ENCODE data around the gene MKRN2. TPM values are rescaled to one million over a fixed set of nuclear protein-coding genes. Genes with fewer than 3 reads are reported as not detected.
A peak's percentile ranks its signal among the peaks of the same experiment; 100 is the strongest.

The MKRN2 gene
- total and polyA plus RNA-seq, 5 donors from 2014 or later = 24.6 to 61.6 (median 51.1) TPM

GRCh38 chr3:12611117-12611516, 54.2 kb downstream of the MKRN2 start:
- ATAC-seq (ENCODE audit: low read depth in 2 of 2) = no peak
- peaks cover 37% of the 10 kb centered on the region for H3K36me3 Mint-ChIP-seq
- H3K4me1 ChIP-seq (ENCODE audit: control insufficient read depth, insufficient read depth, low read length, poor library complexity, severe bottlenecking) = peaks cover 32% of the 10 kb centered on the region
- peaks cover 56% of the 10 kb centered on the region for H3K36me3 ChIP-seq (ENCODE audit: control insufficient read depth, insufficient read depth, low read length)
- no peak overlapping the region for H3K4me3 Mint-ChIP-seq
- H3K27ac Mint-ChIP-seq = no peak overlapping the region
- no peaks in the 10 kb centered on the region for H3K9me3 Mint-ChIP-seq
- no peak for DNase-seq
- H3K27me3 ChIP-seq (ENCODE audit: control insufficient read depth, insufficient read depth, low read length) = no peaks in the 10 kb centered on the region
- H3K4me1 Mint-ChIP-seq = peaks cover 25 to 61% (median 53%) of the 10 kb centered on the region in 4 donors
- no peaks in the 10 kb centered on the region for H3K27me3 Mint-ChIP-seq
- H3K4me3 ChIP-seq (ENCODE audit: low read depth, low read length) = no peak overlapping the region
- no peaks in the 10 kb centered on the region for H3K9me3 ChIP-seq (ENCODE audit: control insufficient read depth in 2 of 2, low read length in 2 of 2)
- no peak overlapping the region for H3K27ac ChIP-seq (ENCODE audit: insufficient read depth, low read length, poor library complexity, severe bottlenecking)

- Mint-ChIP-seq H3K4me1 (peaks cover 17 to 58% (median 49%) of the 10 kb centered on the region in 4 donors), H3K36me3 (peaks cover 35% of the 10 kb centered on the region), H3K4me3 (peak overlapping the region in 1 of 4 donors; percentile 1), H3K27ac (peak overlapping the region; percentile 70 to 84 (median 74)), H3K9me3 (no peaks in the 10 kb centered on the region), H3K27me3 (no peaks in the 10 kb centered on the region)
- DNase-seq (no peak), ATAC-seq (ENCODE audit: low read depth in 2 of 2) (no peak)
- Histone ChIP-seq H3K36me3 (ENCODE audit: control insufficient read depth, insufficient read depth, low read length) (peaks cover 67% of the 10 kb centered on the region), H3K27ac (ENCODE audit: insufficient read depth, low read length, poor library complexity, severe bottlenecking) (peak overlapping the region; percentile 45), H3K27me3 (ENCODE audit: control insufficient read depth, insufficient read depth, low read length) (no peaks in the 10 kb centered on the region), H3K4me1 (ENCODE audit: control insufficient read depth, insufficient read depth, low read length, poor library complexity, severe bottlenecking) (peaks cover 24% of the 10 kb centered on the region), H3K9me3 (ENCODE audit: control insufficient read depth in 2 of 2, low read length in 2 of 2) (no peaks in the 10 kb centered on the region), H3K4me3 (ENCODE audit: low read depth, low read length) (peak overlapping the region; percentile 37)
Measured at GRCh38 chr3:12612514-12613226, 55.8 kb downstream of the MKRN2 start.

- DNase-seq = peak in 2 of 3 donors; percentile 14 to 23
- Mint-ChIP-seq H3K4me1 (peaks cover 22 to 57% (median 48%) of the 10 kb centered on the region in 4 donors), H3K9me3 (no peaks in the 10 kb centered on the region), H3K27me3 (no peaks in the 10 kb centered on the region), H3K27ac (peak overlapping the region; percentile 70 to 84 (median 74)), H3K36me3 (peaks cover 34% of the 10 kb centered on the region), H3K4me3 (peak overlapping the region in 2 of 4 donors; percentile 36 to 80)
- Histone ChIP-seq H3K27me3 (ENCODE audit: control insufficient read depth, insufficient read depth, low read length) (no peaks in the 10 kb centered on the region), H3K36me3 (ENCODE audit: control insufficient read depth, insufficient read depth, low read length) (peaks cover 67% of the 10 kb centered on the region), H3K27ac (ENCODE audit: insufficient read depth, low read length, poor library complexity, severe bottlenecking) (peak overlapping the region; percentile 45), H3K4me1 (ENCODE audit: control insufficient read depth, insufficient read depth, low read length, poor library complexity, severe bottlenecking) (peaks cover 24% of the 10 kb centered on the region), H3K9me3 (ENCODE audit: control insufficient read depth in 2 of 2, low read length in 2 of 2) (no peaks in the 10 kb centered on the region), H3K4me3 (ENCODE audit: low read depth, low read length) (peak overlapping the region; percentile 37)
- ATAC-seq (ENCODE audit: low read depth in 2 of 2) = peak; percentile 53 to 71
Measured at GRCh38 chr3:12613250-12613649, 56.4 kb downstream of the MKRN2 start.

- peaks cover 31% of the 10 kb centered on the region for H3K36me3 Mint-ChIP-seq
- peak overlapping the region; percentile 2 for H3K27ac ChIP-seq (ENCODE audit: insufficient read depth, low read length, poor library complexity, severe bottlenecking)
- no peaks in the 10 kb centered on the region for H3K9me3 Mint-ChIP-seq
- no peak overlapping the region for H3K4me3 ChIP-seq (ENCODE audit: low read depth, low read length)
- H3K4me3 Mint-ChIP-seq = peak overlapping the region in 2 of 4 donors; percentile 33 to 39
- H3K36me3 ChIP-seq (ENCODE audit: control insufficient read depth, insufficient read depth, low read length) = peaks cover 58% of the 10 kb centered on the region
- H3K4me1 ChIP-seq (ENCODE audit: control insufficient read depth, insufficient read depth, low read length, poor library complexity, severe bottlenecking) = peaks cover 24% of the 10 kb centered on the region
- peaks cover 26 to 53% (median 48%) of the 10 kb centered on the region in 4 donors for H3K4me1 Mint-ChIP-seq
- H3K27me3 ChIP-seq (ENCODE audit: control insufficient read depth, insufficient read depth, low read length) = no peaks in the 10 kb centered on the region
- H3K27me3 Mint-ChIP-seq = no peaks in the 10 kb centered on the region
- no peaks in the 10 kb centered on the region for H3K9me3 ChIP-seq (ENCODE audit: control insufficient read depth in 2 of 2, low read length in 2 of 2)
- no peak for ATAC-seq (ENCODE audit: low read depth in 2 of 2)
- H3K27ac Mint-ChIP-seq = peak overlapping the region in 2 of 3 donors; percentile 52 to 79
- no peak for DNase-seq
Measured at GRCh38 chr3:12615266-12615665, 58.4 kb downstream of the MKRN2 start.

- Mint-ChIP-seq H3K27me3 (no peaks in the 10 kb centered on the region), H3K4me3 (no peak overlapping the region), H3K9me3 (no peaks in the 10 kb centered on the region), H3K36me3 (peaks cover 22% of the 10 kb centered on the region), H3K27ac (peak overlapping the region in 2 of 3 donors; percentile 21 to 86), H3K4me1 (peaks cover 33 to 56% (median 52%) of the 10 kb centered on the region in 4 donors)
- Histone ChIP-seq H3K4me1 (ENCODE audit: control insufficient read depth, insufficient read depth, low read length, poor library complexity, severe bottlenecking) (peaks cover 25% of the 10 kb centered on the region), H3K9me3 (ENCODE audit: control insufficient read depth in 2 of 2, low read length in 2 of 2) (no peaks in the 10 kb centered on the region), H3K27me3 (ENCODE audit: control insufficient read depth, insufficient read depth, low read length) (no peaks in the 10 kb centered on the region), H3K36me3 (ENCODE audit: control insufficient read depth, insufficient read depth, low read length) (peaks cover 45% of the 10 kb centered on the region), H3K4me3 (ENCODE audit: low read depth, low read length) (no peak overlapping the region), H3K27ac (ENCODE audit: insufficient read depth, low read length, poor library complexity, severe bottlenecking) (no peak overlapping the region)
- DNase-seq (no peak), ATAC-seq (ENCODE audit: low read depth in 2 of 2) (no peak)
Measured at GRCh38 chr3:12618426-12618825, 61.5 kb downstream of the MKRN2 start.

GRCh38 chr3:12620305-12620704, 63.4 kb downstream of the MKRN2 start:
- H3K27ac Mint-ChIP-seq = peak overlapping the region in 2 of 3 donors; percentile 15 to 76
- no peaks in the 10 kb centered on the region for H3K9me3 Mint-ChIP-seq
- H3K4me3 ChIP-seq (ENCODE audit: low read depth, low read length) = no peak overlapping the region
- no peak overlapping the region for H3K4me3 Mint-ChIP-seq
- ATAC-seq (ENCODE audit: low read depth in 2 of 2) = no peak
- H3K4me1 Mint-ChIP-seq = peaks cover 33 to 53% (median 47%) of the 10 kb centered on the region in 4 donors
- H3K36me3 Mint-ChIP-seq = peaks cover 18% of the 10 kb centered on the region
- H3K36me3 ChIP-seq (ENCODE audit: control insufficient read depth, insufficient read depth, low read length) = peaks cover 32% of the 10 kb centered on the region
- DNase-seq = no peak
- H3K27ac ChIP-seq (ENCODE audit: insufficient read depth, low read length, poor library complexity, severe bottlenecking) = no peak overlapping the region
- no peaks in the 10 kb centered on the region for H3K9me3 ChIP-seq (ENCODE audit: control insufficient read depth in 2 of 2, low read length in 2 of 2)
- no peaks in the 10 kb centered on the region for H3K27me3 Mint-ChIP-seq
- H3K4me1 ChIP-seq (ENCODE audit: control insufficient read depth, insufficient read depth, low read length, poor library complexity, severe bottlenecking) = peaks cover 19% of the 10 kb centered on the region
- H3K27me3 ChIP-seq (ENCODE audit: control insufficient read depth, insufficient read depth, low read length) = no peaks in the 10 kb centered on the region

- no peak overlapping the region for H3K4me3 ChIP-seq (ENCODE audit: low read depth, low read length)
- no peak overlapping the region for H3K27ac ChIP-seq (ENCODE audit: insufficient read depth, low read length, poor library complexity, severe bottlenecking)
- H3K4me1 ChIP-seq (ENCODE audit: control insufficient read depth, insufficient read depth, low read length, poor library complexity, severe bottlenecking) = peaks cover 19% of the 10 kb centered on the region
- Mint-ChIP-seq H3K4me1 (peaks cover 34 to 53% (median 48%) of the 10 kb centered on the region in 4 donors), H3K36me3 (peaks cover 18% of the 10 kb centered on the region), H3K27ac (peak overlapping the region in 2 of 3 donors; percentile 62 to 76), H3K27me3 (no peaks in the 10 kb centered on the region), H3K9me3 (no peaks in the 10 kb centered on the region), H3K4me3 (no peak overlapping the region)
- no peak for ATAC-seq (ENCODE audit: low read depth in 2 of 2)
- no peaks in the 10 kb centered on the region for H3K27me3 ChIP-seq (ENCODE audit: control insufficient read depth, insufficient read depth, low read length)
- H3K9me3 ChIP-seq (ENCODE audit: control insufficient read depth in 2 of 2, low read length in 2 of 2) = no peaks in the 10 kb centered on the region
- no peak for DNase-seq
- H3K36me3 ChIP-seq (ENCODE audit: control insufficient read depth, insufficient read depth, low read length) = peaks cover 28% of the 10 kb centered on the region
Measured at GRCh38 chr3:12620729-12621128, 63.8 kb downstream of the MKRN2 start.

All from CD4-positive, CD25-positive, alpha-beta regulatory T cell (primary cell).